ENCODE measurements around the gene MVB12B.

The MVB12B gene

DNA sequence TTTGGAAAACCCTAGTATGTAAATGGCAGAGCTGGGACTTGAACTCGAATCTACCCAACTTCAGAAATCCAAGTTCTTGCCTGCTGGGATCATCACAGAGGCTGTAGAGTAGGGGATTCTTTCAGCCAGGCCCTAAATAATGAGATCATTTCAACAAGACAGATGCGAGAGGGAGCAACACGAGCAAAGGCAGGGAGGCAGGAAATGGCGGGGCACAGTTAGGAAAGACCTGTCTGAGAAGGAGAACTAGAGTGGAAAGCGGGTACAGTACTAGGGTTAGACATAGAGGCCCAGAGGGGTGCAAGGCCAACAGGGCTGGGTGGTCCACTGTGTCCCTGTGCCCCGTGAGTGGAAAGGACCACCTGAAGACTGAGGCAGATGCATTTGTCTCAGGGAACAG, 46.1 kb downstream of the MVB12B start:
- H3K9me3 ChIP-seq (ENCODE audit: control insufficient read depth in 5 of 5, low read length in 5 of 5) = no peaks in the 10 kb centered on the region
- H3K27me3 ChIP-seq (ENCODE audit: control insufficient read depth in 5 of 5, insufficient read depth in 4 of 5, low read length in 5 of 5) = no peaks in the 10 kb centered on the region
- H3K36me3 ChIP-seq (ENCODE audit: control insufficient read depth in 5 of 5, insufficient read depth in 5 of 5, low read length in 5 of 5) = peaks cover 0 to 6% (median 2%) of the 10 kb centered on the region in 5 donors
- H3K9ac ChIP-seq (ENCODE audit: low read length in 5 of 5) = no peak overlapping the region
- no peak overlapping the region for H3K4me3 ChIP-seq (ENCODE audit: low read depth in 1 of 5, low read length in 5 of 5)
- peaks cover 0 to 40% (median 10%) of the 10 kb centered on the region in 5 donors for H3K4me1 ChIP-seq (ENCODE audit: control insufficient read depth in 5 of 5, insufficient read depth in 5 of 5, low read length in 5 of 5)
- no peak overlapping the region for H3K27ac ChIP-seq (ENCODE audit: low read depth, low read length)

- H3K4me1 ChIP-seq (ENCODE audit: control insufficient read depth in 5 of 5, insufficient read depth in 5 of 5, low read length in 5 of 5) = peaks cover 0 to 40% (median 10%) of the 10 kb centered on the region in 5 donors
- H3K27ac ChIP-seq (ENCODE audit: low read depth, low read length) = no peak overlapping the region
- no peak overlapping the region for H3K4me3 ChIP-seq (ENCODE audit: low read depth in 1 of 5, low read length in 5 of 5)
Observed at GRCh38 chr9:126373241-126373640, 46.6 kb downstream of the MVB12B start.

DNA sequence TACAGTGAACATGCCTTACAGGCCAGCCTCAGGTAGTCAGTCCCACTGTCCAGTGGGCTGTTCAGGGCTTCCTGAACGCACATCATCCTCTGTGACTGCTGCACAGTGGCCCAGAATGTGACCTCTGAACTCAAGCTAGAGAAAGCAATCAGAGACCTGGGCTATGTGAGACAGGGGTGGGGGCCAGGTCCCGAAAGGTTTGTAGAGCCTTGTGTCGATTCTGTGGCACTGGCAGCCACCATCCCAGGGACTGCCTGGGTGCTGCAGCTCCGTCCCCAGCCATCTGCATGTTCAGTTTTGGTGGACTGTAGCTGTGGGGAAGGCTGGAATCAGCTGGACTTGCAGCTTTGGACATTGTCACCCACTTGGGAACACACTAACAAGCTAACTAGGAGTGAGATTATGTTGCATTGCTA, 47.7 kb downstream of the MVB12B start:
- Histone ChIP-seq H3K4me1 (ENCODE audit: control insufficient read depth in 5 of 5, insufficient read depth in 5 of 5, low read length in 5 of 5) (peaks cover 0 to 40% (median 10%) of the 10 kb centered on the region in 5 donors), H3K27ac (ENCODE audit: low read depth, low read length) (no peak overlapping the region), H3K9ac (ENCODE audit: low read length in 5 of 5) (no peak overlapping the region), H3K27me3 (ENCODE audit: control insufficient read depth in 5 of 5, insufficient read depth in 4 of 5, low read length in 5 of 5) (no peaks in the 10 kb centered on the region), H3K9me3 (ENCODE audit: control insufficient read depth in 5 of 5, low read length in 5 of 5) (no peaks in the 10 kb centered on the region), H3K36me3 (ENCODE audit: control insufficient read depth in 5 of 5, insufficient read depth in 5 of 5, low read length in 5 of 5) (peaks cover 0 to 6% (median 2%) of the 10 kb centered on the region in 5 donors), H3K4me3 (ENCODE audit: low read depth in 1 of 5, low read length in 5 of 5) (no peak overlapping the region)

More at GRCh38 chr9:126373241-126373640, 46.6 kb downstream of the MVB12B start:
- H3K9ac ChIP-seq (ENCODE audit: low read length in 5 of 5) = no peak overlapping the region
- H3K27me3 ChIP-seq (ENCODE audit: control insufficient read depth in 5 of 5, insufficient read depth in 4 of 5, low read length in 5 of 5) = no peaks in the 10 kb centered on the region
- H3K9me3 ChIP-seq (ENCODE audit: control insufficient read depth in 5 of 5, low read length in 5 of 5) = no peaks in the 10 kb centered on the region
- H3K36me3 ChIP-seq (ENCODE audit: control insufficient read depth in 5 of 5, insufficient read depth in 5 of 5, low read length in 5 of 5) = peaks cover 0 to 6% (median 2%) of the 10 kb centered on the region in 5 donors

GRCh38 chr9:126375386-126375785, 48.8 kb downstream of the MVB12B start:
- no peaks in the 10 kb centered on the region for H3K9me3 ChIP-seq (ENCODE audit: control insufficient read depth in 5 of 5, low read length in 5 of 5)
- peak overlapping the region in 1 of 5 donors; percentile 13 for H3K9ac ChIP-seq (ENCODE audit: low read length in 5 of 5)
- H3K27ac ChIP-seq (ENCODE audit: low read depth, low read length) = no peak overlapping the region
- H3K36me3 ChIP-seq (ENCODE audit: control insufficient read depth in 5 of 5, insufficient read depth in 5 of 5, low read length in 5 of 5) = peaks cover 0 to 10% (median 2%) of the 10 kb centered on the region in 5 donors
- H3K4me3 ChIP-seq (ENCODE audit: low read depth in 1 of 5, low read length in 5 of 5) = peak overlapping the region in 1 of 5 donors; percentile 13
- H3K27me3 ChIP-seq (ENCODE audit: control insufficient read depth in 5 of 5, insufficient read depth in 4 of 5, low read length in 5 of 5) = no peaks in the 10 kb centered on the region
- peaks cover 0 to 40% (median 10%) of the 10 kb centered on the region in 5 donors for H3K4me1 ChIP-seq (ENCODE audit: control insufficient read depth in 5 of 5, insufficient read depth in 5 of 5, low read length in 5 of 5)

DNA sequence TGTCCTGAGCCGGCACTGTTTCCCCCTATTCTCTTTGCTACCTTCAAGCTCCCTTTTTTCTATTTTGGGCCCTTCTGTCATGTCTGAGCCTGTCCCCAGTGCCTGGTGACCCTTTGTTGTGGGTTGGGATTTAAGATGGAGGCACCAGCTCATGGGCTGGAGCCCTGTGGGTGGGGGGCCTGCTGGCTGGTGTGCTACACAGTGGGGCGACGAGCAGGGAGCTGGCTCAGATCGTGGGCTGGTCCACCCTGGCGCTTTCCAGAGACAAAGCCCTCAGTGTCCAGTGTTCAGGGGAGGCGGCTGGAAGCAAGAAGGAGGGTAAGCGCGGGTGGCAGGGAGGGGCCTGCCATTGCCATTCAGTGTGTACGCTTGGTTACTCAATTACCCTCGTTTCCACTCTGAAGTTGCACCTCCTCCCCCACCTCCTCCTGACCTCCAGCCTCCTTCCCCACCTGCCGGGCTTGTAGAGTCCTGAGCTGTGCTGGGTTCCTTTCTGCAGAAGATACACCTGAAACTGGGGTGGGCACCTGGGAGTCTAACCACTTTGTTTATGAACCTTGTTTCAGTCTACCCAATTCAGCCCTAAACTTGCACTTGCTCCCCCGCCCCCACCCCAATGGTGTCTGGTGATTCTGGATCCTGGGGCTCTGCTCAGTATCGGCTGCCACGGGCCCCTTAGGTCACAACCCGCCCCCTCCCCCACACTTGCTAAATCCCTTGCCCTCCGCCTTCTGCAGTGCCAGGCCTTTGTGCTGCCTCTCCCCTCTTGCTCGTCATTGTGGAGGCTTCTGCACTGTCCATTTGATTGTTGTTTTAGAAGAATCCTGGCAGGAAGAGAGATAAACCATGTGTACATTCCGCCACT, 49.9 kb downstream of the MVB12B start:
- no peak overlapping the region for H3K9ac ChIP-seq (ENCODE audit: low read length in 5 of 5)
- peaks cover 0 to 40% (median 10%) of the 10 kb centered on the region in 5 donors for H3K4me1 ChIP-seq (ENCODE audit: control insufficient read depth in 5 of 5, insufficient read depth in 5 of 5, low read length in 5 of 5)
- no peak overlapping the region for H3K27ac ChIP-seq (ENCODE audit: low read depth, low read length)

DNA sequence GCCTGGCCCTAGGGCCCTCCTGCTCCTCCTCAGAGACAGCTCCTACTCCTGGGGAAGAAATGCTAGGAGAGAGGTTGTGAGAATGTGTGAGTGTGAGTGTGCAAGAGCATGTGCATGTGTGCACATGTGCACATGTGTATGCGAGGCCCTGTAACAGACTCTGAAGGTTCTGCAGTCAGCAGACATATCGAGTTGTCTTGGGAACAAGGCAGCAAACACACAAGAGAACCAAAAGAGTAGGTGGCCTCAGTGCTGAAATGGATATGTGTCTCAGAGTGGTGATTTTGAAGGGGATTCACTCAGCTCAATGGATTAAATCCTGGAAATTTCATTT, 50.5 kb downstream of the MVB12B start:
- H3K9me3 ChIP-seq (ENCODE audit: control insufficient read depth in 5 of 5, low read length in 5 of 5) = no peaks in the 10 kb centered on the region
- H3K9ac ChIP-seq (ENCODE audit: low read length in 5 of 5) = no peak overlapping the region
- peaks cover 0 to 40% (median 10%) of the 10 kb centered on the region in 5 donors for H3K4me1 ChIP-seq (ENCODE audit: control insufficient read depth in 5 of 5, insufficient read depth in 5 of 5, low read length in 5 of 5)

More for the DNA sequence above, 49.9 kb downstream of the MVB12B start:
- H3K9me3 ChIP-seq (ENCODE audit: control insufficient read depth in 5 of 5, low read length in 5 of 5) = no peaks in the 10 kb centered on the region
- H3K4me3 ChIP-seq (ENCODE audit: low read depth in 1 of 5, low read length in 5 of 5) = no peak overlapping the region
- peaks cover 0 to 4% (median 0%) of the 10 kb centered on the region in 5 donors for H3K36me3 ChIP-seq (ENCODE audit: control insufficient read depth in 5 of 5, insufficient read depth in 5 of 5, low read length in 5 of 5)
- no peaks in the 10 kb centered on the region for H3K27me3 ChIP-seq (ENCODE audit: control insufficient read depth in 5 of 5, insufficient read depth in 4 of 5, low read length in 5 of 5)

DNA sequence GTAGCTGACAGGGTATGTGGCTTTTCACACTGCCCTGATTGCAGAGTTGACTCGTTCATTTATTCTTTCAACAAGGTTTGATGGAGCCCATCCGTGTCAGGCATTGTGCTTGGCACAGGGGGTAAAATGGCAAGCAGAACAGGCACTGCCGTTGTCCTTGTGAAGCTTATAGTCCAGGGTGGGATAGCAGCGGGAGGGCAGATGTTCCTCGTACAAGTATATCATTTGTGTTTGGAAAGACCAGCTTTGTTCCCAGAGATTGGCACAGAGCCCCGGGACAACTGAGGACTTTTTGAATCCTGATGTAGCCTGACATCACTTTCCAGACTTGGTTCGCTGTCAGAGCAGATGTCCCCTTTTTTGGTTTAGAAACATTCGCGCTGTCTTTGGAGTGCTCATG, 50.9 kb downstream of the MVB12B start:
- Histone ChIP-seq H3K36me3 (ENCODE audit: control insufficient read depth in 5 of 5, insufficient read depth in 5 of 5, low read length in 5 of 5) (peaks cover 0 to 4% (median 0%) of the 10 kb centered on the region in 5 donors), H3K4me1 (ENCODE audit: control insufficient read depth in 5 of 5, insufficient read depth in 5 of 5, low read length in 5 of 5) (peaks cover 0 to 40% (median 10%) of the 10 kb centered on the region in 5 donors), H3K9me3 (ENCODE audit: control insufficient read depth in 5 of 5, low read length in 5 of 5) (no peaks in the 10 kb centered on the region), H3K4me3 (ENCODE audit: low read depth in 1 of 5, low read length in 5 of 5) (no peak overlapping the region), H3K9ac (ENCODE audit: low read length in 5 of 5) (no peak overlapping the region), H3K27me3 (ENCODE audit: control insufficient read depth in 5 of 5, insufficient read depth in 4 of 5, low read length in 5 of 5) (no peaks in the 10 kb centered on the region), H3K27ac (ENCODE audit: low read depth, low read length) (no peak overlapping the region)

More for the DNA sequence above, 50.5 kb downstream of the MVB12B start:
- no peak overlapping the region for H3K27ac ChIP-seq (ENCODE audit: low read depth, low read length)
- peaks cover 0 to 4% (median 0%) of the 10 kb centered on the region in 5 donors for H3K36me3 ChIP-seq (ENCODE audit: control insufficient read depth in 5 of 5, insufficient read depth in 5 of 5, low read length in 5 of 5)
- no peak overlapping the region for H3K4me3 ChIP-seq (ENCODE audit: low read depth in 1 of 5, low read length in 5 of 5)
- H3K27me3 ChIP-seq (ENCODE audit: control insufficient read depth in 5 of 5, insufficient read depth in 4 of 5, low read length in 5 of 5) = no peaks in the 10 kb centered on the region

DNA sequence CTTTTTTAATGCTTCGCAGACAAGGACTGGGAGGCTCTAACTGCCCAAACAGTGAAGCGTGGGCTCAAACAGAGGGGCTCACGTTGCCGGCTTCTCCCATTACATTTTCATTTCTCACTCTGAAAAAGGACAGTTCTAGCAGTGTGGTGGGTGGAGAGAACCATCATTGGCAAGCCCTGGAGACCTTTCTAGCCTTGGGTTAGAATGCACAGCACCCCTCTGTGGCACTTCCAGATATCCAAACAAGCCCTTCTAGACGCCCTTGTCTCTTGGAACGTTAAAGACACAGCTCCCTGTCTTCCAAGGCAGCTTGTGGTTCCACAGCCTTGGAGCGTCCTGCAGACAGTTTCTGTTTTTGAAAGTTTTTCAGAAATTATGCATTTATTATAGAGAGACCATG, 52.1 kb downstream of the MVB12B start:
- Histone ChIP-seq H3K27ac (ENCODE audit: low read depth, low read length) (no peak overlapping the region), H3K9me3 (ENCODE audit: control insufficient read depth in 5 of 5, low read length in 5 of 5) (no peaks in the 10 kb centered on the region), H3K27me3 (ENCODE audit: control insufficient read depth in 5 of 5, insufficient read depth in 4 of 5, low read length in 5 of 5) (no peaks in the 10 kb centered on the region), H3K4me3 (ENCODE audit: low read depth in 1 of 5, low read length in 5 of 5) (no peak overlapping the region), H3K9ac (ENCODE audit: low read length in 5 of 5) (no peak overlapping the region), H3K36me3 (ENCODE audit: control insufficient read depth in 5 of 5, insufficient read depth in 5 of 5, low read length in 5 of 5) (peaks cover 0 to 6% (median 3%) of the 10 kb centered on the region in 5 donors), H3K4me1 (ENCODE audit: control insufficient read depth in 5 of 5, insufficient read depth in 5 of 5, low read length in 5 of 5) (peaks cover 0 to 35% (median 10%) of the 10 kb centered on the region in 5 donors)

DNA sequence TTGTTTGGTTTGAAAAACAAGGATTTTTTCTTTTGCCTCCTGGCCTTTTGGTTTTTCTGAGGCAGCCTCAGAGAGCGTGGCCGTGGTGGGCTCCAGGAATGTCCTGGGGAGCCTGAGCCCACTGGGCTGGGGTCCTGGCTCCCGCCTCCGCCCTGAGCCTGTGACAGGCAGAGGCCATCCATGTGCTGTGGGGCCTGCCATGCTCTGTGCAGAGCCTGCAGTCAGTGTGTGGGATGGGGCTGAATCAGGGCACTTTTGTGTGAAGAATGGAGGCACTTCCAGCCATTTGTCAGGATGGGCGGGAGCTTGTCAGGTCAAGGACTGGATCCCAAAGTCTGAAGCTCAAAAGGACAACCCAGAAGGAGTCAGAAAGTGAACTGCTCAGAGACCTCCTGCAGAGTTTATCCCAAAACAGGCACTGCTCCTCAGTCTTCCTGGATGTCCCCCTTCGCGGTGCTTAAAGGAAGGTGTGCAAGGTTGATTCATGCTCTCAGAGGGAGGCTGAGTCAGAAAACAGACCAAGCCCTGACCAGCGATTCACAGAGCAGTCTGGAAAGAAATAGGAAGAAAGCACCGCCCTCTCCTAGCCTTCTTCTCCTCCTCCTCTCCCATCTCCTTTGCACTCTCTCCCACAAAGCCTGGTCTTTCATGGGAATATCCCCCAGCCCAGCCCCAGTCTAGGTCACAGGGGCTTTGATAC, 53.2 kb downstream of the MVB12B start:
- no peak overlapping the region for H3K9ac ChIP-seq (ENCODE audit: low read length in 5 of 5)
- H3K27ac ChIP-seq (ENCODE audit: low read depth, low read length) = no peak overlapping the region
- H3K9me3 ChIP-seq (ENCODE audit: control insufficient read depth in 5 of 5, low read length in 5 of 5) = no peaks in the 10 kb centered on the region
- peaks cover 0 to 6% (median 3%) of the 10 kb centered on the region in 5 donors for H3K36me3 ChIP-seq (ENCODE audit: control insufficient read depth in 5 of 5, insufficient read depth in 5 of 5, low read length in 5 of 5)
- H3K4me3 ChIP-seq (ENCODE audit: low read depth in 1 of 5, low read length in 5 of 5) = no peak overlapping the region
- H3K27me3 ChIP-seq (ENCODE audit: control insufficient read depth in 5 of 5, insufficient read depth in 4 of 5, low read length in 5 of 5) = no peaks in the 10 kb centered on the region
- peaks cover 0 to 29% (median 10%) of the 10 kb centered on the region in 5 donors for H3K4me1 ChIP-seq (ENCODE audit: control insufficient read depth in 5 of 5, insufficient read depth in 5 of 5, low read length in 5 of 5)

DNA sequence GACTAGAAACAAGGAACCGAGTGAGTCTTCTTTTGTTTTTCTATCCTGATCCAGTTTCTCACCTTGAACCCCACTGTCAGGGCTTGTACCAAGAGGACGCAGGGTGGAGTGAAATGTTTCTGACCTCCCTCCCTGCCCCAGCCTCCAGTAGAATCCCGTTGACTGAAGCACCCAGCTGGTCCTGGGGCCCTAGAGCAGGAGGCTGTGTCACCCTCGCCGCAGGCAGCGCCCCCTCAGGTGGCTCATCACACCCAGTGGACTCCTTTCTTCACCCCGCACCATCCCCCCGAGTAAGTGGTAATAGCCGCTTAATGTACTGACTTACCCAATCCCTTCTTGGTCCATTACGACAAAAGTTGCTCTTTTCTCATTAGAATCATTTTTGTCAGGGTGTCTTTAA, 53.8 kb downstream of the MVB12B start:
- no peaks in the 10 kb centered on the region for H3K9me3 ChIP-seq (ENCODE audit: control insufficient read depth in 5 of 5, low read length in 5 of 5)
- peaks cover 0 to 28% (median 7%) of the 10 kb centered on the region in 5 donors for H3K4me1 ChIP-seq (ENCODE audit: control insufficient read depth in 5 of 5, insufficient read depth in 5 of 5, low read length in 5 of 5)
- no peak overlapping the region for H3K4me3 ChIP-seq (ENCODE audit: low read depth in 1 of 5, low read length in 5 of 5)
- no peak overlapping the region for H3K9ac ChIP-seq (ENCODE audit: low read length in 5 of 5)
- peaks cover 0 to 6% (median 3%) of the 10 kb centered on the region in 5 donors for H3K36me3 ChIP-seq (ENCODE audit: control insufficient read depth in 5 of 5, insufficient read depth in 5 of 5, low read length in 5 of 5)
- no peaks in the 10 kb centered on the region for H3K27me3 ChIP-seq (ENCODE audit: control insufficient read depth in 5 of 5, insufficient read depth in 4 of 5, low read length in 5 of 5)
- H3K27ac ChIP-seq (ENCODE audit: low read depth, low read length) = no peak overlapping the region
